Liver (tissue), 9 donors: Measurements from ENCODE around the gene ANKRD34B. TPM values are rescaled to one million over a fixed set of nuclear protein-coding genes. Genes with fewer than 3 reads are reported as not detected.

Experiments
- DNase-seq: peaks from one replicate; pipeline ENCODE4 v3.0.0-alpha.2; 2017; ENCODE audit warnings: low spot score
- H3K27ac ChIP-seq, 2 donors: one replicate each; pipeline ENCODE4 v1.7.0; 2013; ENCODE audit warnings: inconsistent platforms in 2 of 2, low read length in 2 of 2, control low read depth in 1 of 2, low read depth in 1 of 2, mild to moderate bottlenecking in 1 of 2
- H3K27me3 ChIP-seq, 4 donors: one replicate each; pipeline versions ENCODE4 v1.6.1 to v1.7.0; 2013; ENCODE audit warnings: low read length in 3 of 4, inconsistent platforms in 1 of 4, mild to moderate bottlenecking in 1 of 4, moderate library complexity in 1 of 4; ENCODE audit not compliant: control insufficient read depth in 4 of 4, insufficient read depth in 4 of 4
- H3K36me3 ChIP-seq, 4 donors: one replicate each; pipeline versions ENCODE4 v1.6.1 to v1.7.0; 2013; ENCODE audit warnings: low read length in 3 of 4, mild to moderate bottlenecking in 3 of 4, low read depth in 1 of 4, moderate library complexity in 1 of 4; ENCODE audit not compliant: control insufficient read depth in 4 of 4, insufficient read depth in 3 of 4
- H3K4me1 ChIP-seq, 4 donors: one replicate each; pipeline versions ENCODE4 v1.6.1 to v1.7.0; 2013; ENCODE audit warnings: low read length in 3 of 4, mild to moderate bottlenecking in 3 of 4, moderate library complexity in 1 of 4; ENCODE audit not compliant: control insufficient read depth in 4 of 4, insufficient read depth in 4 of 4
- H3K4me3 ChIP-seq, 3 donors: one replicate each; pipeline versions ENCODE4 v1.6.1 to v1.7.0; 2013; ENCODE audit warnings: low read length in 3 of 3, control low read depth in 1 of 3, low read depth in 1 of 3, mild to moderate bottlenecking in 1 of 3
- H3K9ac ChIP-seq, 2 donors: one replicate each; pipeline ENCODE4 v1.7.0; 2013; ENCODE audit warnings: low read length in 2 of 2, mild to moderate bottlenecking in 2 of 2, moderate library complexity in 2 of 2, control low read depth in 1 of 2, low read depth in 1 of 2
- H3K9me3 ChIP-seq, 4 donors: one replicate each; pipeline versions ENCODE4 v1.6.1 to v1.7.0; 2013; ENCODE audit warnings: low read length in 3 of 4; ENCODE audit not compliant: control insufficient read depth in 4 of 4
- ATF3 ChIP-seq: IDR thresholded peaks from 2 replicates; pipeline ENCODE4 v1.6.1; 2016; ENCODE audit warnings: antibody characterized with exemption
- CTCF ChIP-seq: fragments of 150-350 bp; IDR thresholded peaks from 2 replicates; pipeline ENCODE4 v1.5.1; 2017; ENCODE audit warnings: improper control_type of control experiment, low read depth, low read length; ENCODE audit not compliant: missing input control
- EGR1 ChIP-seq, 2 donors: IDR thresholded peaks; 2 replicates each; pipeline ENCODE4 v1.6.1; 2016 to 2018; ENCODE audit warnings: antibody characterized with exemption in 2 of 2, low read depth in 2 of 2
- FOXA1 ChIP-seq: IDR thresholded peaks from 2 replicates; pipeline ENCODE4 v1.6.1; 2016; ENCODE audit warnings: antibody characterized with exemption
- FOXA2 ChIP-seq: IDR thresholded peaks from 2 replicates; pipeline ENCODE4 v1.6.1; 2016; ENCODE audit warnings: antibody characterized with exemption
- GABPA ChIP-seq, 2 donors: IDR thresholded peaks in 1 of 2; conservative IDR thresholded peaks in 1 of 2; 2 replicates each; pipeline ENCODE4 v1.6.1; 2016; ENCODE audit warnings: antibody characterized with exemption in 2 of 2, mild to moderate bottlenecking in 1 of 2, moderate library complexity in 1 of 2
- HNF4A ChIP-seq, 2 donors: conservative IDR thresholded peaks; 2 replicates each; pipeline ENCODE4 v1.6.1; 2016; ENCODE audit warnings: antibody characterized with exemption in 2 of 2, mild to moderate bottlenecking in 2 of 2
- HNF4G ChIP-seq: IDR thresholded peaks from 2 replicates; pipeline ENCODE4 v1.6.1; 2016; ENCODE audit warnings: antibody characterized with exemption
- JUND ChIP-seq, 2 donors: IDR thresholded peaks; 2 replicates each; pipeline ENCODE4 v1.6.1; 2016; ENCODE audit warnings: antibody characterized with exemption in 2 of 2
- MAX ChIP-seq: IDR thresholded peaks from 2 replicates; pipeline ENCODE4 v1.6.1; 2016; ENCODE audit warnings: antibody characterized with exemption
- NR2F2 ChIP-seq: IDR thresholded peaks from 2 replicates; pipeline ENCODE4 v1.6.1; 2016; ENCODE audit warnings: antibody characterized with exemption
- RAD21 ChIP-seq, 2 donors: IDR thresholded peaks; 2 replicates each; pipeline ENCODE4 v1.6.1; 2016; ENCODE audit warnings: antibody characterized with exemption in 2 of 2, mild to moderate bottlenecking in 2 of 2
- REST ChIP-seq: IDR thresholded peaks from 2 replicates; pipeline ENCODE4 v1.6.1; 2016; ENCODE audit warnings: antibody characterized with exemption, mild to moderate bottlenecking
- RXRA ChIP-seq, 2 donors: IDR thresholded peaks; 2 replicates each; pipeline ENCODE4 v1.6.1; 2017 to 2018; ENCODE audit warnings: antibody characterized with exemption in 2 of 2, mild to moderate bottlenecking in 1 of 2
- SP1 ChIP-seq: IDR thresholded peaks from 2 replicates; pipeline ENCODE4 v1.6.1; 2018; ENCODE audit warnings: antibody characterized with exemption, mild to moderate bottlenecking
- TAF1 ChIP-seq: conservative IDR thresholded peaks from 2 replicates; pipeline ENCODE4 v1.6.1; 2016; ENCODE audit warnings: antibody characterized with exemption, mild to moderate bottlenecking
- YY1 ChIP-seq: IDR thresholded peaks from 2 replicates; pipeline ENCODE4 v1.6.1; 2016; ENCODE audit warnings: antibody characterized with exemption, mild to moderate bottlenecking
- ZBTB33 ChIP-seq: IDR thresholded peaks from 2 replicates; pipeline ENCODE4 v1.6.1; 2016; ENCODE audit warnings: antibody characterized with exemption
- WGBS: extraction: QIAGEN DNeasy Blood & Tissue Kit; methylation state at CpG from one replicate; pipeline ENCODE4 v1.1.7; 2013; 5-methylcytosine and 5-hydroxymethylcytosine counted together
- polyA plus RNA-seq, 2 donors: library from polyadenylated mRNA; stranded (reverse) in 1 of 2; unstranded in 1 of 2; fragments of 200-250 nt in 1 of 2; fragments of >200 nt in 1 of 2; fragmentation: Nextera tagmentation in 1 of 2; extraction: Ambion mirVana in 1 of 2; gene quantifications; one replicate each; pipeline versions ENCODE4 v1.2.1 to v1.2.3, GENCODE V29; 2013 to 2015
- total RNA-seq, 2 donors: library from RNA; depleted of rRNA; stranded (reverse); fragments of >200 nt; gene quantifications; one replicate each; pipeline ENCODE4 v1.2.3, GENCODE V29; 2014
- donor health status: healthy.
- donor health status: healthy.
- donor health status: healthy.
- donor health status: healthy.
- donor health status: healthy.

The ANKRD34B gene
- total and polyA plus RNA-seq, 4 donors: 0.04 to 0.05 TPM; not detected in 2

- Histone ChIP-seq H3K4me1 (peaks cover 0 to 4% (median 0%) of the 10 kb centered on the region in 4 donors), H3K9ac (no peak overlapping the region), H3K36me3 (no peaks in the 10 kb centered on the region), H3K27ac (no peak overlapping the region), H3K4me3 (no peak overlapping the region), H3K27me3 (no peaks in the 10 kb centered on the region), H3K9me3 (no peaks in the 10 kb centered on the region)
- 92% methylated on average over 2 of the region's 2 CpGs for WGBS
- no peak for DNase-seq
- no peak for TF ChIP-seq HNF4G
- TF ChIP-seq GABPA (IDR thresholded peaks at IDR 0.05 in 1 of 2, conservative IDR thresholded peaks at IDR 0.05 in 1 of 2): no peak
- no peak for TF ChIP-seq JUND (IDR thresholded peaks at IDR 0.05)
- TF ChIP-seq FOXA2: no peak
- TF ChIP-seq YY1: no peak
Measured at GRCh38 chr5:80592761-80593160, 22.7 kb upstream of the ANKRD34B start.

- no peak overlapping the region for H3K27ac ChIP-seq
- no peaks in the 10 kb centered on the region for H3K36me3 ChIP-seq
- peaks cover 0 to 4% (median 0%) of the 10 kb centered on the region in 4 donors for H3K4me1 ChIP-seq
- no peaks in the 10 kb centered on the region for H3K27me3 ChIP-seq
- no peak for TF ChIP-seq ATF3
- TF ChIP-seq HNF4G: no peak
- TF ChIP-seq HNF4A (conservative IDR thresholded peaks at IDR 0.05): no peak
- no peak for TF ChIP-seq MAX
- TF ChIP-seq FOXA2: no peak
- TF ChIP-seq SP1: no peak
- TF ChIP-seq JUND (IDR thresholded peaks at IDR 0.05): no peak
- TF ChIP-seq FOXA1: no peak
- TF ChIP-seq NR2F2: no peak
- TF ChIP-seq GABPA (IDR thresholded peaks at IDR 0.05 in 1 of 2, conservative IDR thresholded peaks at IDR 0.05 in 1 of 2): no peak
- TF ChIP-seq CTCF: no peak
- TF ChIP-seq EGR1 (IDR thresholded peaks at IDR 0.05; ENCODE audit: low read depth in 2 of 2): no peak
- no peak for TF ChIP-seq REST
- TF ChIP-seq RXRA (IDR thresholded peaks at IDR 0.05): no peak
- no peak for TF ChIP-seq RAD21 (IDR thresholded peaks at IDR 0.05)
- TF ChIP-seq ZBTB33: no peak
- no peak for TF ChIP-seq TAF1
- no peak for TF ChIP-seq YY1
- no peak overlapping the region for H3K9ac ChIP-seq
- no peaks in the 10 kb centered on the region for H3K9me3 ChIP-seq
- WGBS: 30% methylated on average over 1 of the region's 1 CpG
- H3K4me3 ChIP-seq: no peak overlapping the region
- no peak for DNase-seq
Measured at GRCh38 chr5:80592105-80592504, 22.0 kb upstream of the ANKRD34B start.
